ENCODE data around the gene KCNMA1. TPM values are rescaled to one million over a fixed set of nuclear protein-coding genes. Genes with fewer than 3 reads are reported as not detected.
A peak's percentile ranks its signal among the peaks of the same experiment; 100 is the strongest.

The KCNMA1 gene
- total RNA-seq, 1 donor, result 106 TPM

- DNase-seq (ENCODE audit: low read depth), result no peak
- TF ChIP-seq CTCF (IDR thresholded peaks at IDR 0.05; ENCODE audit: insufficient read depth, low read length), result no peak
- H3K4me3 ChIP-seq (ENCODE audit: low read depth, low read length), result no peak overlapping the region
Measured at GRCh38 chr10:77259171-77259874, 378.3 kb downstream of the KCNMA1 start.

- no peak for TF ChIP-seq CTCF (IDR thresholded peaks at IDR 0.05; ENCODE audit: insufficient read depth, low read length)
- no peak overlapping the region for H3K4me3 ChIP-seq (ENCODE audit: low read depth, low read length)
- DNase-seq (ENCODE audit: low read depth), result no peak
Measured at GRCh38 chr10:77256346-77256745, 381.3 kb downstream of the KCNMA1 start.

GRCh38 chr10:77253556-77254064 lies 384.0 kb downstream of the KCNMA1 start:
- DNase-seq (ENCODE audit: low read depth), result no peak
- TF ChIP-seq CTCF (IDR thresholded peaks at IDR 0.05; ENCODE audit: insufficient read depth, low read length), result no peak
- no peak overlapping the region for H3K4me3 ChIP-seq (ENCODE audit: low read depth, low read length)

- no peak for DNase-seq (ENCODE audit: low read depth)
- no peak for TF ChIP-seq CTCF (IDR thresholded peaks at IDR 0.05; ENCODE audit: insufficient read depth, low read length)
- no peak overlapping the region for H3K4me3 ChIP-seq (ENCODE audit: low read depth, low read length)
Measured at GRCh38 chr10:77253147-77253545, 384.5 kb downstream of the KCNMA1 start.

GRCh38 chr10:77252380-77253146 lies 385.0 kb downstream of the KCNMA1 start:
- no peak for DNase-seq (ENCODE audit: low read depth)
- H3K4me3 ChIP-seq (ENCODE audit: low read depth, low read length), result no peak overlapping the region
- no peak for TF ChIP-seq CTCF (IDR thresholded peaks at IDR 0.05; ENCODE audit: insufficient read depth, low read length)

GRCh38 chr10:77251297-77252013 lies 386.2 kb downstream of the KCNMA1 start:
- TF ChIP-seq CTCF (IDR thresholded peaks at IDR 0.05; ENCODE audit: insufficient read depth, low read length), result peak; percentile 58

More at GRCh38 chr10:77251297-77252013, 386.2 kb downstream of the KCNMA1 start:
- no peak overlapping the region for H3K4me3 ChIP-seq (ENCODE audit: low read depth, low read length)
- DNase-seq (ENCODE audit: low read depth), result peak; percentile 53
